Loucy (cell line): ENCODE results near the gene REEP1.

Source experiments
- CTCF ChIP-seq: fragments of 200-600 bp; sonication (generic); conservative IDR thresholded peaks from 2 replicates; pipeline ENCODE4 v1.5.1; 2014; ENCODE audit warnings: mild to moderate bottlenecking, antibody characterized with exemption, low read length
- EZH2phosphoT487 ChIP-seq: fragments of 200-600 bp; IDR thresholded peaks from 2 replicates; pipeline ENCODE4 v1.6.1; 2018; ENCODE audit warnings: antibody characterized with exemption, mild to moderate bottlenecking, moderate library complexity, borderline replicate concordance

GRCh38 chr2:86366651-86367498 lies 29.4 kb upstream of the REEP1 start:
- no peak for TF ChIP-seq CTCF
- TF ChIP-seq EZH2phosphoT487, result no peak
